ENCODE measurements around the gene LENG9. TPM values are rescaled to one million over a fixed set of nuclear protein-coding genes. Genes with fewer than 3 reads are reported as not detected.
"Not testable (repeated sequence)": the region's sequence is repeated elsewhere in the genome, so short reads cannot be mapped to it uniquely, and the experiment has no call there.

Gene LENG9
- 6.0 and 8.6 TPM in 2 replicates for total RNA-seq (2014; rRNA removed; shearing (Covaris generic); ENCODE audit: low replicate concordance)

GRCh38 chr19:54463531-54464043 is at the start of gene LENG9:
LENG9 (minus strand) TSS chr19:54463778; CDS start chr19:54463526, 252 bp downstream.
- in situ Hi-C loops (cut with HindIII; ENCODE audit: low pct_unique_long_range_greater_than_20kb, low sequenced_read_pairs): no loop called here
- no peak for DNase-seq (ENCODE audit: low read depth)

- DNase-seq (ENCODE audit: low read depth); in situ Hi-C loops (cut with HindIII; ENCODE audit: low pct_unique_long_range_greater_than_20kb, low sequenced_read_pairs): not testable (repeated sequence)
Observed at GRCh38 chr19:54509200-54509940, 45.8 kb upstream of the LENG9 start.

- DNase-seq (ENCODE audit: low read depth); in situ Hi-C loops (cut with HindIII; ENCODE audit: low pct_unique_long_range_greater_than_20kb, low sequenced_read_pairs): not testable (repeated sequence)
Observed at GRCh38 chr19:54508487-54508886, 44.9 kb upstream of the LENG9 start.

- no peak for DNase-seq (ENCODE audit: low read depth)
- in situ Hi-C loops (cut with HindIII; ENCODE audit: low pct_unique_long_range_greater_than_20kb, low sequenced_read_pairs): no loop called here
Observed at GRCh38 chr19:54507824-54508223, 44.2 kb upstream of the LENG9 start.

- in situ Hi-C loops (cut with HindIII; ENCODE audit: low pct_unique_long_range_greater_than_20kb, low sequenced_read_pairs); DNase-seq (ENCODE audit: low read depth): not testable (repeated sequence)
Observed at GRCh38 chr19:54507038-54507717, 43.6 kb upstream of the LENG9 start.

- DNase-seq (ENCODE audit: low read depth): no peak
- in situ Hi-C loops (cut with HindIII; ENCODE audit: low pct_unique_long_range_greater_than_20kb, low sequenced_read_pairs): no loop called here
Observed at GRCh38 chr19:54506079-54506478, 42.5 kb upstream of the LENG9 start.

- in situ Hi-C loops (cut with HindIII; ENCODE audit: low pct_unique_long_range_greater_than_20kb, low sequenced_read_pairs); DNase-seq (ENCODE audit: low read depth): not testable (repeated sequence)
Observed at GRCh38 chr19:54505542-54505941, 42.0 kb upstream of the LENG9 start.

GRCh38 chr19:54502518-54503048 is 39.0 kb upstream of the LENG9 start, which contains the start of gene LAIR2:
LAIR2 (plus strand) TSS chr19:54502831; CDS start chr19:54502919, 88 bp downstream.
- in situ Hi-C loops (cut with HindIII; ENCODE audit: low pct_unique_long_range_greater_than_20kb, low sequenced_read_pairs): no loop called here
- no peak for DNase-seq (ENCODE audit: low read depth)

- DNase-seq (ENCODE audit: low read depth); in situ Hi-C loops (cut with HindIII; ENCODE audit: low pct_unique_long_range_greater_than_20kb, low sequenced_read_pairs): not testable (repeated sequence)
Observed at GRCh38 chr19:54498451-54498772, 34.8 kb upstream of the LENG9 start.

GRCh38 chr19:54497747-54498450 is 34.3 kb upstream of the LENG9 start:
- DNase-seq (ENCODE audit: low read depth); in situ Hi-C loops (cut with HindIII; ENCODE audit: low pct_unique_long_range_greater_than_20kb, low sequenced_read_pairs): not testable (repeated sequence)

GRCh38 chr19:54495284-54495683 is 31.7 kb upstream of the LENG9 start:
- DNase-seq (ENCODE audit: low read depth); in situ Hi-C loops (cut with HindIII; ENCODE audit: low pct_unique_long_range_greater_than_20kb, low sequenced_read_pairs): not testable (repeated sequence)

GRCh38 chr19:54493967-54494585 is 30.5 kb upstream of the LENG9 start:
- DNase-seq (ENCODE audit: low read depth): no peak
- in situ Hi-C loops (cut with HindIII; ENCODE audit: low pct_unique_long_range_greater_than_20kb, low sequenced_read_pairs): no loop called here

- DNase-seq (ENCODE audit: low read depth); in situ Hi-C loops (cut with HindIII; ENCODE audit: low pct_unique_long_range_greater_than_20kb, low sequenced_read_pairs): not testable (repeated sequence)
Observed at GRCh38 chr19:54493056-54493455, 29.5 kb upstream of the LENG9 start.

GRCh38 chr19:54492568-54492967 is 29.0 kb upstream of the LENG9 start:
- in situ Hi-C loops (cut with HindIII; ENCODE audit: low pct_unique_long_range_greater_than_20kb, low sequenced_read_pairs): no loop called here
- DNase-seq (ENCODE audit: low read depth): no peak

GRCh38 chr19:54489766-54490165 is 26.2 kb upstream of the LENG9 start:
- DNase-seq (ENCODE audit: low read depth): no peak
- in situ Hi-C loops (cut with HindIII; ENCODE audit: low pct_unique_long_range_greater_than_20kb, low sequenced_read_pairs): no loop called here

- DNase-seq (ENCODE audit: low read depth): no peak
- in situ Hi-C loops (cut with HindIII; ENCODE audit: low pct_unique_long_range_greater_than_20kb, low sequenced_read_pairs): no loop called here
Observed at GRCh38 chr19:54489341-54489740, 25.8 kb upstream of the LENG9 start.

GRCh38 chr19:54485851-54486250 is 22.3 kb upstream of the LENG9 start:
- in situ Hi-C loops (cut with HindIII; ENCODE audit: low pct_unique_long_range_greater_than_20kb, low sequenced_read_pairs): no loop called here
- DNase-seq (ENCODE audit: low read depth): peak; percentile 21

GRCh38 chr19:54484451-54484850 is 20.9 kb upstream of the LENG9 start:
- no peak for DNase-seq (ENCODE audit: low read depth)
- in situ Hi-C loops (cut with HindIII; ENCODE audit: low pct_unique_long_range_greater_than_20kb, low sequenced_read_pairs): no loop called here
